Muscle of back (tissue), 13 donors: ENCODE measurements around the gene ADPRH. TPM values are rescaled to one million over a fixed set of nuclear protein-coding genes. Genes with fewer than 3 reads are reported as not detected.
"Not testable (repeated sequence)": the region's sequence is repeated elsewhere in the genome, so short reads cannot be mapped to it uniquely, and the experiment has no call there.

Experiments
- DNase-seq, 3 donors: peaks; one replicate each; pipeline versions ENCODE4 v3.0.0 to v3.0.0-alpha.2; 2013
- long read RNA-seq, 9 donors: transcript quantifications; one replicate each; lab custom pipeline, GENCODE V29; 2026
- polyA plus RNA-seq, 10 donors: library from polyadenylated mRNA; unstranded; fragments of 120-200 nt; gene quantifications; one replicate each; pipeline ENCODE4 v1.2.1, GENCODE V29; 2013; ENCODE audit not compliant: insufficient read length in 10 of 10

Gene ADPRH
- polyA plus RNA-seq, result 1 to 10 TPM; 5.6 to 10.0 (median 8.2) TPM
- long read RNA-seq, donor 1, partial matches to known transcripts, result 0 of 1 reads
- long read RNA-seq, donor 1, other reads (novel, unspliced or antisense), result 0 of 1 reads
- long read RNA-seq, donor 2, partial matches to known transcripts, result 0 of 3 reads
- long read RNA-seq, donor 2, other reads (novel, unspliced or antisense), result 0 of 3 reads
- long read RNA-seq, donor 3, result 0 reads
- long read RNA-seq, donor 4, partial matches to known transcripts, result 0 of 2 reads
- long read RNA-seq, donor 4, other reads (novel, unspliced or antisense), result 0 of 2 reads
- long read RNA-seq, donor 5, partial matches to known transcripts, result 0 of 2 reads
- long read RNA-seq, donor 5, other reads (novel, unspliced or antisense), result 0 of 2 reads
- long read RNA-seq, donor 6, partial matches to known transcripts, result 0 of 1 reads
- long read RNA-seq, donor 6, other reads (novel, unspliced or antisense), result 0 of 1 reads
- long read RNA-seq, donor 7, partial matches to known transcripts, result 0 of 1 reads
- long read RNA-seq, donor 7, other reads (novel, unspliced or antisense), result 0 of 1 reads
- long read RNA-seq, donor 8, full-length matches to known transcripts, result 2 of 2 reads
- long read RNA-seq, donor 8, partial matches to known transcripts, result 0 of 2 reads
- long read RNA-seq, donor 8, other reads (novel, unspliced or antisense), result 0 of 2 reads
- long read RNA-seq, donor 9, result 0 reads

- DNase-seq, result peak; percentile 64 to 93 (median 85)
Measured at GRCh38 chr3:119579366-119580066, at the start of gene ADPRH. TSS of gene ADPRH (plus strand) at chr3:119579492. CDS start at chr3:119582170, 2,678 bp downstream.

GRCh38 chr3:119529883-119530282 is 49.4 kb upstream of the ADPRH start:
- peak in 1 of 3 donors; percentile 19 for DNase-seq

- no peak for DNase-seq
Measured at GRCh38 chr3:119530456-119530855, 48.8 kb upstream of the ADPRH start.

GRCh38 chr3:119531151-119531550 is 48.1 kb upstream of the ADPRH start:
- DNase-seq, result no peak

GRCh38 chr3:119534296-119534695 is 45.0 kb upstream of the ADPRH start:
- DNase-seq, result no peak

- no peak for DNase-seq
Measured at GRCh38 chr3:119536757-119537156, 42.5 kb upstream of the ADPRH start.

- DNase-seq, result no peak
Measured at GRCh38 chr3:119538772-119539171, 40.5 kb upstream of the ADPRH start.

GRCh38 chr3:119541547-119541946 is 37.7 kb upstream of the ADPRH start:
- no peak for DNase-seq

- DNase-seq, result no peak
Measured at GRCh38 chr3:119542168-119542767, 37.0 kb upstream of the ADPRH start.

GRCh38 chr3:119543147-119543546 is 36.1 kb upstream of the ADPRH start:
- no peak for DNase-seq

GRCh38 chr3:119547227-119547626 is 32.1 kb upstream of the ADPRH start:
- no peak for DNase-seq

GRCh38 chr3:119548341-119548740 is 31.0 kb upstream of the ADPRH start:
- DNase-seq, result no peak

- no peak for DNase-seq
Measured at GRCh38 chr3:119550192-119550910, 28.9 kb upstream of the ADPRH start.

GRCh38 chr3:119551598-119551997 is 27.7 kb upstream of the ADPRH start:
- DNase-seq, result no peak

- not testable (repeated sequence) for DNase-seq
Measured at GRCh38 chr3:119552928-119553327, 26.4 kb upstream of the ADPRH start.

- DNase-seq, result no peak
Measured at GRCh38 chr3:119553823-119554415, 25.4 kb upstream of the ADPRH start.

- peak in 1 of 3 donors; percentile 16 for DNase-seq
Measured at GRCh38 chr3:119555309-119555735, 24.0 kb upstream of the ADPRH start.

GRCh38 chr3:119555929-119556328 is 23.4 kb upstream of the ADPRH start:
- DNase-seq, result no peak

- no peak for DNase-seq
Measured at GRCh38 chr3:119557192-119557876, 22.0 kb upstream of the ADPRH start.

GRCh38 chr3:119557877-119558269 is 21.4 kb upstream of the ADPRH start:
- no peak for DNase-seq
